GM19351 (cell line): ENCODE results near the gene RNU6-9.

Experiments used
- ATAC-seq: cut with Tn5 transposase; IDR thresholded peaks from one replicate; pipeline ENCODE4 v1.9.1; 2021; ENCODE audit warnings: mild to moderate bottlenecking, moderate library complexity; ENCODE audit not compliant: unreplicated experiment

The RNU6-9 gene

GRCh38 chr19:931860-932647, 38.8 kb downstream of the RNU6-9 start:
- ATAC-seq, result no peak

GRCh38 chr19:932648-933552, 39.6 kb downstream of the RNU6-9 start:
- ATAC-seq, result no peak

GRCh38 chr19:933553-933882, 40.2 kb downstream of the RNU6-9 start:
- ATAC-seq, result no peak

GRCh38 chr19:934197-934840, 41.0 kb downstream of the RNU6-9 start:
- ATAC-seq, result no peak

GRCh38 chr19:934865-935479, 41.7 kb downstream of the RNU6-9 start:
- ATAC-seq, result no peak

GRCh38 chr19:936175-936546, 42.9 kb downstream of the RNU6-9 start:
- no peak for ATAC-seq

GRCh38 chr19:937259-937694, 44.0 kb downstream of the RNU6-9 start:
- ATAC-seq, result no peak

GRCh38 chr19:938233-938923, 45.1 kb downstream of the RNU6-9 start:
- ATAC-seq, result no peak

- no peak for ATAC-seq
Observed at GRCh38 chr19:939439-939838, 46.2 kb downstream of the RNU6-9 start.

GRCh38 chr19:939922-940321, 46.6 kb downstream of the RNU6-9 start:
- ATAC-seq, result no peak

GRCh38 chr19:940591-941291, 47.5 kb downstream of the RNU6-9 start:
- ATAC-seq, result no peak

GRCh38 chr19:941292-942132, 48.2 kb downstream of the RNU6-9 start:
- no peak for ATAC-seq

GRCh38 chr19:942133-942645, 48.9 kb downstream of the RNU6-9 start:
- ATAC-seq, result no peak
